Activated CD4-positive, alpha-beta T cell treated with anti-CD3 and anti-CD28 coated beads for 1 hour (primary cell): Measurements from ENCODE around the gene PARP15.
"Not testable (repeated sequence)": the region's sequence is repeated elsewhere in the genome, so short reads cannot be mapped to it uniquely, and the experiment has no call there.

Experiments
- DNase-seq: peaks from one replicate; pipeline ENCODE4 v3.0.0-alpha.2; 2020

PARP15 gene

GRCh38 chr3:122621112-122621511 is 43.7 kb downstream of the PARP15 start:
- DNase-seq, result no peak

DNA sequence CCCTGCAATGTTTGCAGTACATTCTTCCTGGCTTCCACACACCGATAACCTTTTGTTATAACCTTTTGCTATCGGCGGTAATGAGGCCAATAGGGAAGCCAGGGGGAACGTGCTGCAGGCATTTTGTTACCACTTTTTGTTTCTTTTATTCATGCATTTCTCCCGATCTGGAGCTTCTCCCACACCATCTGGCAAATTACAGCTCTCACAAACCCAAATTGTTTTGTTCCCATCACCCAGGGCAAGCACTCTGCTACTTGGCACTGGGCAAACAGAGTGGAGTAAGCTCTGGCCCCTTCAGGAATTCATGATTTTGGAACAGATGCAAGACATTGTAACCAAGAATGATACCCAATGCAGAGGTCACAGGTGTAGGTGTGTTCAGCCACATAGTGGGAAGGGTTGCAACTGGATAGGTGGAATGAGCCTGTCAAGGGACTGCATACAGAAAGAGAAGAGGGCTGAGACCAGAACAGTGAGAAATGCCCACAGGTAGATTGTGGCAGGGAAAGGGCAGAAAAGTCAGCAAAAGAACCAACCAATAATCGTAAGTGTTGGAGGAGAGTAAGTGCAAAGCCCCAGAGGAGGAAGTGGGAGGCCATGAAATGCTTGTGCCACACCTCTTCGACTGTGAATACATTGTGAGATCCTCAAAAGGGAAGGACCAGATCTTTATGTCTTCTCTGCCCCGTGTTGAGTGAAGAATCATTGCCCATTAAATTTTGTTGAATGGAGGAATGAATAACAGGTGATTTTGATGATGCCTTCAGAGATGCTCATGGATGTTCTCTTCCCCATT is 45.8 kb downstream of the PARP15 start:
- no peak for DNase-seq

DNA sequence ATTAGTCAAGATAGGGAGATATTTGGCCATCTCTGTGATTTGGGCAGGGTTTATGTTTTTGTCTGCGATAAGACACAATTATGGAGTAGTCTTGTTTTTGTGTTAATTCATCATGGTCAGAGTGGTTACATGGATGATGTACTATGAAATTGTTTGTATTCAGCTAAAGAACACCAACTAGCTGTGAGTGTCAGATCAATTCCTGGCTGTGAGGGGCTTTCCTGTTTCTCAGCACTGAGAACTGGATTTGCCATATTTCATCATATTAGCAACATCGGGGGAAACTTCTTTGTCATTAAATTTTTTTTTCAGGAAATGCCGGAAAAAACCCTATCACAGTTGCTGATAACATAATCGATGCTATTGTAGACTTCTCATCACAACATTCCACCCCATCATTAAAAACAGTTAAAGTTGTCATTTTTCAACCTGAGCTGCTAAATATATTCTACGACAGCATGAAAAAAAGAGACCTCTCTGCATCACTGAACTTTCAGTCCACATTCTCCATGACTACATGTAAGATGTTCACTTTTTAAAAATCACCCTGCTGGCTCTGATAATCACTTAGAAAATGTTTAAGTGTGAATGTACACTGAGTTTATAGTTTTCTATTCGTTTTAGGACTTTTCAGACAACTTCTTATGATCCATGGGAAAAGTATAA is 49.2 kb downstream of the PARP15 start:
- DNase-seq, result no peak

- no peak for DNase-seq
These were observed 49.9 kb downstream of the PARP15 start for GRCh38 chr3:122627301-122627700.

GRCh38 chr3:122628567-122628966 is 51.1 kb downstream of the PARP15 start:
- DNase-seq, result no peak

DNA sequence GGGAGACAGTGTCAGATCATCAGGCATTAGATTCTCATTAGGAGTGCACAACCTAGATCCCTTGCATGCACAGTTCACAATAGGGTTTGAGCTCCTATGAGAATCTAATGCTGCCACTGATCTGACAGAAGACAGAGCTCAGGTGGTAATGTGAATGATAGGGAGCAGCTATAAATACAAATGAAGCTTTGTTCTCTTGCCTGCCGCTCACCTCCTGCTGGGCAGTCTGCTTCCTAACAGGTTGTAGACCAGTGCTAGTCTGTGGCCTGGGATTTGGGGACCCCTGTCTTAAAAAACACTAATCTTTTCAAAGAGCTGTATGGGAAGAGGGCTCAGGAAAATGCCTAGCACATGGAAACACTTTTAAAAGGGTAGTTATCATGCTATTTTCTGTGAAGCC is 52.3 kb downstream of the PARP15 start:
- no peak for DNase-seq

GRCh38 chr3:122635789-122636188 is 58.3 kb downstream of the PARP15 start:
- no peak for DNase-seq

- no peak for DNase-seq
These were observed 59.2 kb downstream of the PARP15 start for GRCh38 chr3:122636697-122637096.

GRCh38 chr3:122640437-122640999 is 63.1 kb downstream of the PARP15 start:
- no peak for DNase-seq

- DNase-seq, result no peak
These were observed 65.5 kb downstream of the PARP15 start for GRCh38 chr3:122642935-122643334.

DNA sequence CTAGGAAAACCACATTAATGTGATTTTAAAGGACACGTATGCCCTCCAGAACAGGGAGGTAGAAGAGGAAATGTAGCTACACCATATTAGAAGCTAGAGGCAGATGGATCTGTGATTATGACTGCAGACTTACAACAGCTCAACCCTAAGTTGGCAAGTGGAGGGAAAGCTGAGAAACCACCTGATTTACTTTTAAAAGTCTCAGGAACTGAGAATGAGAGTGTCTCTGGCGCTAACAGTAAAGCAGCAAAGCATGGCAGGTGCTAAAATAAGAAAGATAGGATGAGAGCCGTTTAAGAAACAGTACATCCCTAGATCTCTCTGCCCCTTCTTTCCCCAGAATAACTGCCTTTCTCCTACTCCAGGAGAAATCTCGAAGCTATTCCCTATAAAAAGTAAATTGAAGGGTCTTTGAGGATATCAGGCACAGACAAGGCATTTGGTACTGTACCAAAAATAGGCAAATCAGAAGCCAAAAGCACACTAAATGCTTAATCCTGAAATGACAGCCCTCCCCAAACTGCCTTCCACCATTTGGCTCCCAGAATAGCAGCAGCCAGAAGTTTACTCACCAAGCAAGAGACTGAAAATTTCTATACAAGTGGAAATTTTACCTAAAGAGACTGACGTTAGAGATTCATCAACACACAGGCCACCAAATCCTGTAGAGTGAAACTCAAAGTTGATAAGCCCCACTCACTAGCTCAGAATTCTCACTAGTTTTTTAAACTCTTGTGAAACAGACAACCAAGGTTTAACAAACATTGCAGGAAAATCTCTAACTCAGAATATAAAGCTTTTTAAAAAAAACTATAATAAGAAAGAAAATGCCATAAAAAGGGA is 68.9 kb downstream of the PARP15 start:
- no peak for DNase-seq

- not testable (repeated sequence) for DNase-seq
These were observed 73.9 kb downstream of the PARP15 start for GRCh38 chr3:122651233-122651907.

DNA sequence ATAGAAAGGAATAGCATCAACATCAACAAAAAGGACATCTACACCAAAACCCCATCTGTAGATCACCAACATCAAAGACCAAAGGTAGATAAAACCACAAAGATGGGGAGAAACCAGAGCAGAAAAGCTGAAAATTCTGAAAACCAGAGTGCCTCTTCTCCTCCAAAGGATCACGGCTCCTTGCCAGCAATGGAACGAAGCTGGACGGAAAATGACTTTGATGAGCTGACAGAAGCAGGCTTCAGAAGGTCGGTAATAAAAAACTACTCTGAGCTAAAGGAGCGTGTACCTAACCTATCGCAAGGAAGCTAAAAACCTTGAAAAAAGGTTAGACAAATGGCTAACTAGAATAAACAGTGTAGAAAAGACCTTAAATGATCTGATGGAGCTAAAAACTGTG is 74.5 kb downstream of the PARP15 start:
- DNase-seq, result not testable (repeated sequence)

- DNase-seq, result not testable (repeated sequence)
These were observed 80.9 kb downstream of the PARP15 start for GRCh38 chr3:122658336-122658735.

GRCh38 chr3:122660297-122660974 is 83.0 kb downstream of the PARP15 start:
- no peak for DNase-seq

DNA sequence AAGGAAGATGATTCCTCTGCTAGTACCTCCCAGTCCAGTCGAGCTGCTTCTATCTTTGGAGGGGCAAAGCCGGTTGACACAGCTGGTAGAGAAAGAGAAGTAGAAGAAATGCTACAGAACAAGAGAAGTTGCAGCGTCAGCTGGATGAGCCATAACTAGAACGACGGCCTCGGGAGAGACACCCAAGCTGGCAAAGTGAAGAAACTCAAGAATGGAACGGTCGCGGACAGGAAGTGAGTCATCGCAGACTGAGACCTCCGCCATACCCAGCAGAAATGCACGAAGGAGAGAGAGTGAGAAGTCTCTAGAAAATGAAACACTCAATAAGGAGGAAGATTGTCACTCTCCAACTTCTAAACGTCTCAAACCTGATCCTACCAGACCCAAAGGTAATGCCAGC is 84.2 kb downstream of the PARP15 start:
- no peak for DNase-seq

DNA sequence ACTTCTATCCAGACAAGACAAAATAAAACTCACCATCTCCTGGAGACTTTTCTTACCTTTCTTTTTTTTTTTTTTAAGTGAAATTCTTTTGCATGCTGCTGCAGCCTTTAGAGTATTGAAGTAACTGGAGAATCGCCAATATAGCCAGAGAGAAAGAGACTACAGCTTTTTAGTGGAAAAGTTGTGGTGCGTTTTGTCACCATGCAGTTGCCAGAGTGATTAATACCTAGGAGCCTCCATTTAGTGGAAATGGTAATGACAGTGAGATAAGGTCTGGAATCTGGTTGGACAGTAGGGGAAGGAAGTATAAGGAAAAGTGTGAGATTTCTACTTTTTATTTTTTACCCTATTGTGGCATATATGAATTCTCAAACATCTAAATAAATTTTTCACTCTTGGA is 85.1 kb downstream of the PARP15 start:
- DNase-seq, result no peak

DNA sequence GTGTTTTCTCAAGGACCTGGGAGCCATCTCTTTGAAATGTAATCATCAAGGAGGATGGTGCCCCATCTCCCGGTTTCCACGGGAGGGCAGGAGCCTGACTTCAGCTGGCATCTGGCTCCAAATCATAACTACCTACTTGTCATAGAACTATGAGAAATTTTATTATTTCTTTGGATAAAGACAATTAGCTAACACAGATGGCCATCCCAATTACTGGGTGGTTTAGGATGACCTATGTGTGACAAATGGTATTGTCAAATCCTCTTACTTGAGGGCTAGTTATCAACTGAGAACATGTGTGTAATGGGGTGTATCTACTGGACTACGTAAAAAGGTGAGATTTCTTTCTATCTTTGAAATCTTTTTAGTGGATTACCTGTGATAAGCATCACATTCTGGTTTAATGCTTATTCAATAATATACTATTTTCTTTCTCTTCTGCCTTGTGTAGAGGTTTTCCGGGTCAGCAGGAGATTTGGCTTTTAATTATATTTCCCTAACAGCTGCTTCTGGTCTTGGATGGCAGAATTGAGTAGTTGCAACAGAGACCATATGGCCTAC is 87.9 kb downstream of the PARP15 start:
- DNase-seq, result no peak

- DNase-seq, result no peak
These were observed 88.4 kb downstream of the PARP15 start for GRCh38 chr3:122665881-122666280.

GRCh38 chr3:122668930-122669730 is 91.7 kb downstream of the PARP15 start:
- DNase-seq, result no peak

GRCh38 chr3:122671553-122671952 is 94.1 kb downstream of the PARP15 start:
- DNase-seq, result no peak
